CD4-positive, alpha-beta T cell treated with Interleukin-15 for 4 hours (primary cell): ENCODE data around the gene OGFRL1.

Source experiments
- DNase-seq: peaks from one replicate; pipeline ENCODE4 v3.0.0-alpha.2; 2020; ENCODE audit warnings: low spot score

The OGFRL1 gene

GRCh38 chr6:71334768-71335167 is 46.2 kb downstream of the OGFRL1 start:
- DNase-seq: no peak

DNA sequence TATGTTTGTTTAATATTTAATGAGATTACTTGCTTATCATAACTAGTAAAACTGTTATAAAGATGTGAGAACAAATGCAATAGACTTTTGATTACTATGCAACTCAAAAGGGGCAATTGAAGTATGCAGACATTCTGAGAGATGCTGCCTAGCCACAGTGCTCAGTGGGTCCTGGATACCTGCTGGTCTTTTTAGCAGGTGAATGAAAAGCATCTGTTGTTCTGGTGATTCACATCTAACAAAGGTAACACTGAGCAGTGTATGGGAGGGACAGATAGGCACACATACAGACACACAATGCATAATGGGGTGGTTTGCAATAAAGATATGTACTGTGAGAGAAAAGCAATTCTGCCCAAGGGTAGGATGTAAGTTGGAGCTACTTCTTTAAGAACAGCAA is 46.9 kb downstream of the OGFRL1 start:
- no peak for DNase-seq

DNA sequence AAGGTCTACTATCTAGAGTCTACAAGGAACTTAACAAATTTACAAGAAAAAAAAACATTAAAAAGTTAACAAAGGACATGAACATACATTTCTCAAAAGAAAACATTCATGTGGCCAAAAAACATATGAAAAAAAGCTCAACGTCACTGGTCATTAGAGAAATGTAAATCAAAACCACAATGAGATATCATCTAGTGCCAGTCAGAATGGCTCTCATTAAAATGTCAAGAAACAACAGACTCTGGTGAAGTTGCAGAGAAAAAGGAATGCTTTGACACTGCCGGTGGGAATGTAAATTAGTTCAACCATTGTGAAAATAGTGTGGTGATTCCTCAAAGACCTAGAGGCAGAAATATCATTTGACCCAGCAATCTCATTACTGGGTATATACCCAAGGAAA is 48.3 kb downstream of the OGFRL1 start:
- DNase-seq: no peak

- DNase-seq: no peak
Observed at GRCh38 chr6:71338540-71339316, 50.1 kb downstream of the OGFRL1 start.

DNA sequence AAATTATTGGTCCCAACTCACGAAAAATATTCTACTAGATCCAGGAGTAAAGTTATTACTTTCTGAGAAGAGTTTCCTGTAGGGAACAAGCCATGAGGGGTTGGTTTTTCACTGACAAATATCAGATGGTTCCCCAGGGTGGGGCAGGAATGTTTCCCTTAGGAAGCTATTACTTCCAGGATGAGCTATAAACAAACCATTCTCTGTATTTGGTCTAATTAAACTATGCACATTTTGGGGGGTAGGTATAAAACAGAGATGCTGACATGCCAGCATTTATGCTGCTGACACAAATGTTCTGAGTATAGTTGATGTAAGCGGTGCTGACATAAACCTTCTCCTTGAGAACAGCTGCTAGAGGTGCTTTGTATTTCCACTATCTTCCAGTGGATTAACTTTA is 54.2 kb downstream of the OGFRL1 start:
- no peak for DNase-seq

DNA sequence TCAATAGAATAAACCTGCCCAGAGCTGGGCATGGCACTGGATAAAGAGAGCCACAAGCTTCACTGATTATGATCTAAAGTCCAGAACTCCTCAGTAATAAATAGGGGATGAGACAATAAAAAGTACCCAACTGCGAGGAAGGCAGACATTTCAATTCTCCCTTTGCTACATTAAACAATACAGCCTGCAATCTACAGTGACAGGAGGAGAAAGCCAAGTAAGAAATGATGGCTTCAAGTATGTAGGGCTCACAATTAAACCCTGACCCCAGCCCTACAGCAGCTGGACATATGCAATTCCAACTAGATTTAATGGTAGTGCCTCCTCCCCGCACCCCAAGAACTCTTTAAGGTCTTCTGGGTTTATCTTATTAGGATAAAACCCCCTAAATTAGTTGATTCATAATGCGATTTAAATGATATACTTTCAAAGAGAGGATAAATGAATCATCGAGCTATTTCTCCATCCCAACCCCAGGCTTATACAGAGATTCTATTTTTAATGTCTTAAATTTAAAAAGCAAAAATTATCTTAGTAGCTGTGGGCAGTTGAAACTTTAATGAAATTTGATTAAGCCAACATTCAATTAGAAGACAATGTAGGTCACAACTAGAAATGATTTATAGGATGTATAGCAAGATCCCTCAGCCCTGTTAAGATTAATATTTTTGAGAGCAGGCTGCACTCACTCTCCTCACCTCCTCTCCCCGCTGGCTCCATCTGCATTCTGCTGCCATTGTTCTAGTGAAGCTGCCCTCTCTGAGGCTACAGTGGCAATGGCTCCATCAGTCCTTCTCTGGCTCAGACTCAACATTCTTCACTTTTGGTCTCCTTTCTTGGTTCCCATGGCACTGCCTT is 57.1 kb downstream of the OGFRL1 start:
- DNase-seq: no peak

- no peak for DNase-seq
Observed at GRCh38 chr6:71346334-71346694, 57.7 kb downstream of the OGFRL1 start.

GRCh38 chr6:71347119-71347518 is 58.5 kb downstream of the OGFRL1 start:
- DNase-seq: no peak

GRCh38 chr6:71349395-71349794 is 60.8 kb downstream of the OGFRL1 start:
- peak; percentile 30 for DNase-seq

DNA sequence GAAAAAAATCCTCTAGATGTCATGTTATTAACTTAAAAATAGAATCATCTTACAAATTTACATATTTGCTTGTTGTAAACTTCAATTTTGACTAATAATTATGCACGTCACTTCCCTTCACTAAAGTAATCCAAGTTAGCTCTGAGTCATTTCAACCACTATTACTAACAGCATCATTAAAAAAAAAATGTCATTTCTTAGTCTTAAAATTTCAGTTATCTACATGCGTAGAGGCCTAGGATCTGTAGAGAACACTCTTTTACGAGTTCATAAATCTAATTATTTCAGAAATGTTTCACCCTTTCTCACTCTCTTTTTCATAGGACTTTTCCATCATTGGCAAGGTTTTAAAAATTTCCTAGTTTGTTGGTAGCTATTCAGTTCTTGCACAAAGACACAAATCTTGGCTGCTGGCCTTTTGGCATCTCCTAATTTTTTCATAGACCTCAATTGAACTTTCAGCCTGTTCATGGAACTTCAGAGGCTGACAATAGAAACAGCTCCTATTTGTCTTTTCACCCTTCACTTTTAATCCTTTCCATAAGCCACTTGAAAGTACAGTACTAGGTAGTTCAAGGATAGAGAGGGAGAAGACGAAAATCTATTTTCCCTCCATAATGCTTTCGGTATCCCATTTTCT is 61.5 kb downstream of the OGFRL1 start:
- DNase-seq: no peak

GRCh38 chr6:71351190-71351589 is 62.6 kb downstream of the OGFRL1 start:
- DNase-seq: no peak
